ENCODE data around the gene ADGRE1. TPM values are rescaled to one million over a fixed set of nuclear protein-coding genes. Genes with fewer than 3 reads are reported as not detected.

Gene ADGRE1
- total RNA-seq, 4 donors from 2014 or later = 0.17 to 0.33 TPM; not detected in 2

GRCh38 chr19:6925801-6926751, 38.7 kb downstream of the ADGRE1 start:
- 77% methylated on average over 15 of the region's 15 CpGs for WGBS
- H3K9me3 ChIP-seq = peaks cover 0 to 36% (median 25%) of the 10 kb centered on the region in 4 donors
- H3K4me3 ChIP-seq = no peak overlapping the region
- intact Hi-C loops (cut with DNase I) = no loop called here
- peaks cover 0 to 22% (median 0%) of the 10 kb centered on the region in 4 donors for H3K27me3 ChIP-seq
- TF ChIP-seq CTCF (IDR thresholded peaks at IDR 0.05) (no peak), EP300 (IDR thresholded peaks at IDR 0.05) (no peak), POLR2A (IDR thresholded peaks at IDR 0.05; ENCODE audit: low read depth) (no peak), POLR2AphosphoS5 (IDR thresholded peaks at IDR 0.05) (no peak)
- H3K4me1 ChIP-seq = no peaks in the 10 kb centered on the region
- no peak for DNase-seq (ENCODE audit: extremely low spot score)
- H3K27ac ChIP-seq (replicated peaks in 1 of 4) = no peak overlapping the region
- no peaks in the 10 kb centered on the region for H3K36me3 ChIP-seq

- peaks cover 0 to 14% (median 0%) of the 10 kb centered on the region in 4 donors for H3K27me3 ChIP-seq
- intact Hi-C loops (cut with DNase I) = no loop called here
- no peaks in the 10 kb centered on the region for H3K4me1 ChIP-seq
- DNase-seq (ENCODE audit: extremely low spot score) = no peak
- peaks cover 0 to 44% (median 20%) of the 10 kb centered on the region in 4 donors for H3K9me3 ChIP-seq
- WGBS = 66% methylated on average over 3 of the region's 3 CpGs
- no peaks in the 10 kb centered on the region for H3K36me3 ChIP-seq
- H3K4me3 ChIP-seq = no peak overlapping the region
- TF ChIP-seq EP300 (IDR thresholded peaks at IDR 0.05) (no peak), POLR2AphosphoS5 (IDR thresholded peaks at IDR 0.05) (no peak), CTCF (IDR thresholded peaks at IDR 0.05) (no peak), POLR2A (IDR thresholded peaks at IDR 0.05; ENCODE audit: low read depth) (no peak)
- H3K27ac ChIP-seq (replicated peaks in 1 of 4) = no peak overlapping the region
Measured at GRCh38 chr19:6930190-6930589, 42.8 kb downstream of the ADGRE1 start.

GRCh38 chr19:6935069-6935468, 47.7 kb downstream of the ADGRE1 start:
- H3K4me1 ChIP-seq = no peaks in the 10 kb centered on the region
- H3K9me3 ChIP-seq = peaks cover 0 to 44% (median 13%) of the 10 kb centered on the region in 4 donors
- WGBS = 42% methylated on average over 3 of the region's 3 CpGs

GRCh38 chr19:6935618-6936017, 48.2 kb downstream of the ADGRE1 start:
- Histone ChIP-seq H3K4me1 (no peaks in the 10 kb centered on the region), H3K4me3 (no peak overlapping the region), H3K27me3 (peaks cover 0 to 8% (median 0%) of the 10 kb centered on the region in 4 donors), H3K27ac (replicated peaks in 1 of 4) (no peak overlapping the region), H3K36me3 (no peaks in the 10 kb centered on the region), H3K9me3 (peaks cover 0 to 40% (median 8%) of the 10 kb centered on the region in 4 donors)
- TF ChIP-seq CTCF (IDR thresholded peaks at IDR 0.05) (no peak), POLR2A (IDR thresholded peaks at IDR 0.05; ENCODE audit: low read depth) (no peak), POLR2AphosphoS5 (IDR thresholded peaks at IDR 0.05) (no peak), EP300 (IDR thresholded peaks at IDR 0.05) (no peak)
- no peak for DNase-seq (ENCODE audit: extremely low spot score)
- intact Hi-C loops (cut with DNase I) = no loop called here
- 56% methylated on average over 5 of the region's 5 CpGs for WGBS

More at GRCh38 chr19:6935069-6935468, 47.7 kb downstream of the ADGRE1 start:
- Histone ChIP-seq H3K4me3 (no peak overlapping the region), H3K27ac (replicated peaks in 1 of 4) (no peak overlapping the region), H3K36me3 (no peaks in the 10 kb centered on the region), H3K27me3 (peaks cover 0 to 8% (median 0%) of the 10 kb centered on the region in 4 donors)
- DNase-seq (ENCODE audit: extremely low spot score) = no peak
- intact Hi-C loops (cut with DNase I) = no loop called here
- TF ChIP-seq CTCF (IDR thresholded peaks at IDR 0.05) = no peak

All from esophagus muscularis mucosa (tissue), 4 donors.